ENCODE results near the gene AHCYL2.
"Not testable (repeated sequence)": the region's sequence is repeated elsewhere in the genome, so short reads cannot be mapped to it uniquely, and the experiment has no call there.

The AHCYL2 gene

DNA sequence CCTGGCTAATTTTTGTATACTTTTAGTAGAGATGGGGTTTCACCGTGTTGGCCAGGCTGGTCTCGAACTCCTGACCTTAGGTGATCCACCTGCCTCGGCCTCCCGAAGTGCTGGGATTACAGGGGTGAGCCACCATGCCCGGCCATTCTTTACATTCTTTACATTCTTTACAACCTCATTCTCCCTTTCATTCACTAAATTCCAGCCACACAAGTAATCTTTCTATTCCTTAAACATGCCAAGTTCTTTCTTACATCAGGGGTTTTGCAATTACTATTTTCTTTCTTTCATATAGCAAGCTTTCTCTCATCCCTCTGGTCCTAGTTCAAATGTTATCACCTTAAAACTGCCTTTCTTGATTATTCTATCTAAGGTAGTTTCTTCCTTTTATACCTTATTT lies 128.3 kb downstream of the AHCYL2 start:
- DNase-seq (ENCODE audit: low read depth) = not testable (repeated sequence)

DNA sequence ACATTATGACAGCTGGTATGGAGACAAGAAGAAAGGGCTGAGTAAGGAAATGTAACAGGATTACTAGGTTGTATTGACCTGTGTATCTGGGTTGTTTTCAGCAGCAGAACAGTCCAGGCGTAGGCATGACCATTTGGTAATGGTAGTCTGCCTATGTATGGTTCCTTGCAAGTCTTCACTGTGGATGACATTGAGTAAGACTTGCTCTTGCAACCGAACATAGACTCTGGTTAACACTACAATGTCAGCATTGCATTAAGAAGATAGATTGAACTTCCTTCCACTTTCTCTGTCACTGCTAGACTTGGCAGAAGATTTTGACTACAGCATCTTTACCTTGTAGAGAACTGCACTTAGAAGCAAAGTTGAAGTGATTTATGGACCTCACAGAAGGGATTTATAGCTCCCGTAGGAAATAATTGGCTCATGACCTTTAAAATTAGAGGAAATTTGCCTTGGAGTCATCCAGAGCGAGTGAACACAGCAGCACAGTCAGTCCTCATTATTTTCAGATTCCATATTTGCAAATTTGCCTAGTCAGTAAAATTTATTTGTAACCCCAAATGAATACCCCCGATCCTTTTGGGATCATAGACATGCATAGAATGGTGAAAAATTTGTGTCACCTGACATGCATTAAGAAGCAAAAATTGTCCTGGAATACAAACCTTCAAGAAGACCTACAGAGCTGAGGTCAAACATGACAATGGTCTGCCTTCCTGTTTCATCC lies 129.8 kb downstream of the AHCYL2 start:
- DNase-seq (ENCODE audit: low read depth) = no peak

DNA sequence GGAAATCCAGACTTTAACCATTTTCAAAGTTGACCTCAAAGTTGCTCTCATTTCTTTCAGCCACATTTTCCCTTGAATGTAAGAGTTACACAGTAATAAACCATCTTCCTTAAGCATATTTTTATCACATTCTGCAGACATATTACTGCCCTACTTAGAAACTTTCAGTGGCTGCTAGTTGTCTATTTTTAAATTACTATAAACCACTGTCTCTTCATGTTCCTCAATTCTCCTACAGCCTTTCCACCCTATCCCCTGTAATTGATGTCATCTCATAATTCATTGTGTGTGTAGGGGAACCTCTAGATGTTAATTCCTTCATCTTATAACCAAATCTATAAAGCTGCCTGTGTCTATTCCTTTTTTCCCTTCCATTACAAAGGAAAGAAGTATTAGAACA lies 131.3 kb downstream of the AHCYL2 start:
- no peak for DNase-seq (ENCODE audit: low read depth)

- DNase-seq (ENCODE audit: low read depth) = no peak
These were observed 134.3 kb downstream of the AHCYL2 start for GRCh38 chr7:129359176-129359575.

GRCh38 chr7:129359638-129360037 lies 134.8 kb downstream of the AHCYL2 start:
- DNase-seq (ENCODE audit: low read depth) = no peak

- no peak for DNase-seq (ENCODE audit: low read depth)
These were observed 136.9 kb downstream of the AHCYL2 start for GRCh38 chr7:129361771-129362170.

DNA sequence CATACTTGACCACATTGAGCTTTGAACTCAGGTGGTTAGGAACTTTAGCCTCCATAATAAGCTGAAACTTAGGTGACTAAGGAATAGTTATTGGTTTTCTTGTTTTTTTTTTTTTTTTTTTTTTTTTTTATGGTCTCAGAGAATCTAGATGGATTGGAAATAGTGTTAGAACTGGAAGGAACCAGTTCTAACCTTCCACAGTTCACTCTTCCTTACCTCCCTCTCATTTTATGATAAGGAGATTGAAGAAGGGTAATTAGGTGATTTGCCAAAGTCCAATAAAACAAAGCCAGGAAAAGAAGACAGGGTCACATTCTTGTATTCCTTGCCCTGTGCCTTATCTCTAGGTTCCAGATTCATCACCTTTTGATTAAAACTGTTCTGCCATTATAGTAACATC lies 137.7 kb downstream of the AHCYL2 start:
- no peak for DNase-seq (ENCODE audit: low read depth)

- DNase-seq (ENCODE audit: low read depth) = no peak
These were observed 142.5 kb downstream of the AHCYL2 start for GRCh38 chr7:129367349-129367699.

GRCh38 chr7:129367700-129368388 lies 143.0 kb downstream of the AHCYL2 start:
- DNase-seq (ENCODE audit: low read depth) = peak; percentile 55

DNA sequence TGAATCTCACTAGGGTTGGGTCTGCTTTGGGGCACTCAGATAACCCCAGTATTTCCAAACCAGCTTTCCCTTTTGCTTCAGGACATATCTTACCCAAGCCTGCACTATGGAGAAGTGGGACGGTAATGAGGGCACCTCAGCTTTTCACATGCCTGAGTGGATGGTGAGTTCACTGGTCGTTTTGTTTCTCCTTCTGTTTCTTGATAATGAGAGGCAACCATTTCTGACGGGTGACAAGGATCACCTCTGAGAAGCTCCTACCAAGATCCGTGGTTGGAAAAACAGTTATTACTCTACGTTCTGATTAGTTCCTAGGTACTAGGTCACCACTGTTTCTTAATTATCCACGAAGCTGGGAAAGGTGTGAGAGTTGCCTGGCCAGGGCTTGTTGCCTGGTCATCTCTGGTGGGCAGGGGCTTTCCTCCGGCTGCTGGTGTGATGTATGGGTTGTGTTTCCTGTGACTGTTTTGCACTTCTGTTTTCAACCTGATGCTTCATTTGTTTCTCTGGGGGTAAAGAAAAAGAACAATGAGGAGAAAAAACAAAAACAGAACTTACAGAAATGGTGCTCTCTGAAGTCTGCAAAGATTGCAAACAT lies 143.7 kb downstream of the AHCYL2 start:
- no peak for DNase-seq (ENCODE audit: low read depth)

DNA sequence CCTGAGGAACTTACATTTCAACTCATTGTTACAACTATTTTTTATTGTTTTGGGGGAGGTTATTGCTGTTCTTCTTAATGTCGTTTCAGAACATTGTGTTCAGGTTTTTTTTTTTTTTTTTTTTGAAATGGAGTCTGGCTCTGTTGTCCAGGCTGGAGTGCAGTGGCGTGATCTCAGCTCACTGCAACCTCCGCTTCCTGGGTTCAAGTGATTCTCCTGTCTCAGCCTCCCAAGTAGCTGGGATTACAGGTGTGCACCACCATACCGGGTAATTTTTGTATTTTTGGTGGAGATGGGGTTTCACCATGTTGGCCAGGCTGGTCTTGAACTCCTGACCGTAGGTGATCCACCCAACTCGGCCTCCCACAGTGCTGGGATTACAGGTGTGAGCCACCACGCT lies 144.6 kb downstream of the AHCYL2 start:
- DNase-seq (ENCODE audit: low read depth) = not testable (repeated sequence)

GRCh38 chr7:129370812-129371211 lies 146.0 kb downstream of the AHCYL2 start:
- DNase-seq (ENCODE audit: low read depth) = no peak

DNA sequence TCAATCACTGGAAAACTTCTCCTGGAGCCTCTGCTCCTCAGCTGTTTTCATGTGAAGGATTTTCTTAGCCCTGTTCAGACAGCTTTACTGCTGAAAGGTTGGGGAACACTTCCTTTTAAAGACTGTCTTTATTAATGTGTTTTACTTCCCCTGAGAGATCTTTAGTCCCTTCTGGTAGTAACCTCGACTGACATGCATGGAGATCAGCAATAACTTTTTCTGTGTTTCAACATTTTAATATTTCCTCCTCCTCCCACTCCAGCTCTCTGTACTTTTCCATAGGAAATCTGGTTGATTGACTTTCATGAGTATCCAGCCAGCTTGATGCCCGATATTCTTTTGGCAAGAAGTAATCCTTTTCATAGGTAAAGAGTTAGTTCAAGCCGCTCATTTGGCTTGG lies 146.7 kb downstream of the AHCYL2 start:
- no peak for DNase-seq (ENCODE audit: low read depth)

DNA sequence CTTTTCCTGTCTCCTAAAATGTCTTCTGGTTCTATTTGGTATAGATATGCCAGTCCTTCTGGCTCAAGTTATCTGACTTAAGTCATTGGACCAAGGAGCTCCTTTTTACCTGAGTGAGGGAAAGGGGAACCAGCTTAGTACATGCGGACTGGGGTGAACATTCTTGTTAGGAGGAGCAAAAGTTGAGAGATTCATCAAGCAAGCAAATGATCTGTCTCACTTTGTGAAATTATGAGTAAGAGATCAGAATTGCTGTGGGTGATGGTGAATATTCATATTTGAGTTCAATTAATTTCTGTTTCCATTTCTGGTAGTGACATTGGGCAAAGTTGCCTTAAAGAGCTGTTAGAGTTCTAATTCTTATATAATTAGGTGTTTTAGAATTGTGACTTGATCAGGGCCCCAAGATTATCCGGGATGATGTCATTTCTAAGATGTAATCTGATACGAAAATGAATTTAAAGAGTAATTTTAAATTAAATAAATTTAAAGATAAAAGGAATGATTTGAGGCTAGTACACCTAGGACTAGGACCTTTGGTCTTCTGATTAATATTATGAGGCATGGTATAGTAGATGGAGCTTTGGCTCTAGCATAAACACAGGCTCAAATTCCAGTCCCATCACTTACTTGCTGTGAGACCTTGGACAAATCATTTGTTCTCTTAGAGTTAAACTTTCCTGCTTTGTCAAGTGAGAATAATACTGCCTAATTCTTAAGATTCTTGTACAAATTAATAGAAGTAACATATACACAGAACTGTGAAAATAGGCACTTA lies 149.0 kb downstream of the AHCYL2 start:
- DNase-seq (ENCODE audit: low read depth) = no peak

GRCh38 chr7:129375141-129375938 lies 150.5 kb downstream of the AHCYL2 start:
- no peak for DNase-seq (ENCODE audit: low read depth)

GRCh38 chr7:129376076-129376777 lies 151.4 kb downstream of the AHCYL2 start:
- peak; percentile 5 for DNase-seq (ENCODE audit: low read depth)

DNA sequence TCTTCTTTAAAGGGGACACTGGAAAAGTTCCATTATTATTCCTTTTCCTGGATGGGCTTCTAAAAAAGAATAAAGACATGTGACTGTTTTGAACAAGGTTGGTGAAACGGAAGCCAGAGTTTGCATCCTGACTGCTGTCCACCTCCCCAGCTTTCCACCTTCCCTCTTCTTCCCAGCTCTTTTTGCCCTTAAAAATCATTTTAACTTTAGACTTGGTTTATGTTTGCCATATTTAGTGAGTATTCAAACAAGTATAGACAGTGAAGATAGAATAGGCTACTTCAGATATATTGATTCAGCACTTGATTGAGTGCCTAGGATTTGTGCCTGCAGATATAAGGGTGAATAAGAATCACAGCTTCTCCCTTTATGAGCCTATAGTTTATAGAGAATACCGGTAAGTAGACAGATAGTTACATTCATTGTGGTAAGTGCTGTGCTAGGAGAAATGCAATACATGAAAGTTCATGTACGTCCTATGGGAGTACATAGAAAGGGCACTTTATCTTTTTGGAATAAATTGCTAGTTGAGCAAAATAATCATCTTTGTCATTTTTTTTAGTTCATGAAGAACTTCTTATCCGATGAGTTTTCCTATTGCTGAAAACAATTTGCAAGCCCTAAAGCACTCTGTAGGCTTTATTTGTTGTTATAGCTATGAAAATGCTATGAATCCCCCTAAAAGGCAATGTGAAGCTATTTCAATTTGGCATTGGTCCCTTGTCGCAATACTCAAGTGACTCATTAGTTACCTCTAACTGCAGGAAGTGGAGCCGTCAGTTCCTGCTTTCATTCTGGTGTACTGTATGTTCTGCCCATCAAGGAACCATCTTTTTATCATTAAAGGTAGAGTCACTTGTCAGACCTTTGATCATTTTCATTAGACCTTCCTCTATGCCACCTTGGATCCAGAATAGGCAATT lies 152.2 kb downstream of the AHCYL2 start:
- DNase-seq (ENCODE audit: low read depth) = no peak

DNA sequence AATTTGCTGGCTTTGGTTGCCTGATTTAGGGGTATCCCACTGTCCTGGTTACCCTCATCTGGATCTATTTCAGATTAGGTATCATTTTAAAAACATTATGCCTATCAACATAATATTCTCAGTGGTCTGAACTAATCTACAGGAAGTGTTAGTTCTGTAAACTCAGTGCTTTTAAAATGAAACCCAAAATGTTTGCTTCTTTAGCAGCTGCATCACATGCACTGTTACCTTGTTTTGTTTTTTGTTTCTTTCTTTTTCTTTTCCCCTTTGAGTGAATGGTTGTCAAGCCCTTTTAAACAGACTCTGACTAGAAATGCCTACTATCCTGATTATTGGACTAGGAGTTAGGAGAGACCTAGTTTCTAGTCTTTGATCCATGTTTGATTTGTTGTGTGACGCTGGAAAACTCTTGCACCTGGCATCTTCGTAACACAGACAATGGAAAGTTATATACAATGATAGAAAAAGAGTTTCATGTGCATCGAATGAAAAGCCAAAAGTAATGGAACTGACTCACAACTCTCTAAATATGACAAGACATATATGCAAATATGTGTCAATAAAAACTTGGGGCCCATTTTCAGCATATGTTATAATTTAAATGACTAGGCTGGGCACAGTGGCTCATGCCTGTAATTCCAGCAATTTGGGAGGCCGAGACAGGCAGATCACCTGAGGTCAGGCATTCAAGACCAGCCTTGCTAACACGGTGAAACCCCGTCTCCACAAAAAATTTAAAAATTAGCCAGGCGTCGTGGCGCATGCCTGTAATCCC lies 157.1 kb downstream of the AHCYL2 start:
- no peak for DNase-seq (ENCODE audit: low read depth)

DNA sequence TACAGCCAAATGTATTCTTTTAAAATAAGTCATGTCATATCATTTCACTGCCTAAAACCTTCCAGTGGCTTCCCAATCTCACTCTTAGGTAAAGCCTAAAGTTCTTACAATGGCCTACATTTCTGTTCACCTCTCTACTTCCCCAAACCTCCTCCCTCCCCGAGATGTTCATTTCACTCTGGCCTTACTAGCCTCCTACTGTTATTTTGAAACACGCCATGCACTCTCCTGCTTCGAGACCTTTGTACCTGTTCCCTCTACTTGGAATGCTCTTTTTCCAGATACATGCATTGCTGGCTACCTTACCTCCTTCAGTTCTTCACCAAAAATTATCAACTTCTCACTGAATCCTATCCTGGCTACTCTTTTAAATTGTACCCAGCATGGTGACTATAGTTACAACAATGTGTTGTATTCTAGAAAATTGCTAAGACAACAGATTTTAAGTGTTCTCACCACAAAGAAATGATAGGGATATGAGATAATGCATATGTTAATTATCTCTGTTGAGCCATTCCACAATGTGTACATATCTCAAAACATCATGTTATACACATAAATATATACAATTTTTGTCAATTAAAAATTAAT lies 158.8 kb downstream of the AHCYL2 start:
- DNase-seq (ENCODE audit: low read depth) = no peak
